HuH-7 (cell line): ENCODE results near the gene SNX25.

Experiments used
- DNase-seq: peaks from one replicate; pipeline ENCODE4 v3.0.0; 2011; ENCODE audit warnings: low spot score

Gene SNX25

GRCh38 chr4:185263419-185263818 is 54.0 kb downstream of the SNX25 start:
- DNase-seq: no peak

GRCh38 chr4:185265942-185266341 is 56.5 kb downstream of the SNX25 start:
- no peak for DNase-seq

- no peak for DNase-seq
These were observed 59.9 kb downstream of the SNX25 start for GRCh38 chr4:185269286-185269685.

- no peak for DNase-seq
These were observed 60.6 kb downstream of the SNX25 start for GRCh38 chr4:185270037-185270436.

- DNase-seq: no peak
These were observed 61.5 kb downstream of the SNX25 start for GRCh38 chr4:185270885-185271284.

GRCh38 chr4:185272245-185272644 is 62.8 kb downstream of the SNX25 start:
- no peak for DNase-seq

- DNase-seq: no peak
These were observed 66.1 kb downstream of the SNX25 start for GRCh38 chr4:185275501-185275900.

GRCh38 chr4:185276036-185276435 is 66.6 kb downstream of the SNX25 start:
- DNase-seq: no peak

- no peak for DNase-seq
These were observed 69.3 kb downstream of the SNX25 start for GRCh38 chr4:185278716-185279115.

GRCh38 chr4:185280608-185281007 is 71.2 kb downstream of the SNX25 start:
- no peak for DNase-seq

GRCh38 chr4:185282968-185283367 is 73.6 kb downstream of the SNX25 start:
- DNase-seq: no peak

- DNase-seq: no peak
These were observed 74.3 kb downstream of the SNX25 start for GRCh38 chr4:185283723-185284122.

- no peak for DNase-seq
These were observed 76.4 kb downstream of the SNX25 start for GRCh38 chr4:185285632-185286393.

GRCh38 chr4:185286571-185286970 is 77.2 kb downstream of the SNX25 start:
- no peak for DNase-seq

GRCh38 chr4:185287031-185287430 is 77.6 kb downstream of the SNX25 start:
- DNase-seq: no peak

GRCh38 chr4:185290018-185290607 is 80.7 kb downstream of the SNX25 start:
- no peak for DNase-seq

GRCh38 chr4:185290656-185291055 is 81.3 kb downstream of the SNX25 start:
- no peak for DNase-seq

GRCh38 chr4:185293202-185293601 is 83.8 kb downstream of the SNX25 start:
- DNase-seq: no peak

GRCh38 chr4:185296665-185297460 is 87.5 kb downstream of the SNX25 start:
- DNase-seq: no peak

- DNase-seq: no peak
These were observed 89.5 kb downstream of the SNX25 start for GRCh38 chr4:185298728-185299430.

- DNase-seq: no peak
These were observed 95.1 kb downstream of the SNX25 start for GRCh38 chr4:185304541-185304940.

- no peak for DNase-seq
These were observed 95.7 kb downstream of the SNX25 start for GRCh38 chr4:185304944-185305690.
